Upper lobe of left lung (tissue), 6 donors: ENCODE measurements around the gene B3GNT2. TPM values are rescaled to one million over a fixed set of nuclear protein-coding genes. Genes with fewer than 3 reads are reported as not detected.

Source experiments
- ATAC-seq, 2 donors: fragments of 200-7000 bp; cut with Tn5 transposase; one replicate each; pipeline ENCODE4 v1.9.1; 2022; ENCODE audit warnings: mild to moderate bottlenecking in 2 of 2, moderate library complexity in 2 of 2; ENCODE audit not compliant: low FRiP score in 2 of 2
- DNase-seq, 2 donors: peaks; one replicate each; pipeline ENCODE4 v3.0.0-alpha.2; 2019 to 2020
- H3K27ac ChIP-seq, 4 donors: fragments of 200-600 bp; sonication (generic); one replicate each; pipeline ENCODE4 v1.5.1; 2016 to 2019
- H3K27me3 ChIP-seq, 4 donors: fragments of 200-600 bp; sonication (generic); one replicate each; pipeline ENCODE4 v1.5.1; 2017 to 2019
- H3K36me3 ChIP-seq, 4 donors: fragments of 200-600 bp; sonication (generic); one replicate each; pipeline ENCODE4 v1.5.1; 2016 to 2019
- H3K4me1 ChIP-seq, 4 donors: fragments of 200-600 bp; sonication (generic); one replicate each; pipeline ENCODE4 v1.5.1; 2018 to 2019
- H3K4me3 ChIP-seq, 4 donors: fragments of 200-600 bp; sonication (generic); one replicate each; pipeline ENCODE4 v1.5.1; 2017 to 2019; ENCODE audit warnings: mild to moderate bottlenecking in 2 of 4, moderate library complexity in 1 of 4
- H3K9me3 ChIP-seq, 4 donors: fragments of 200-600 bp; sonication (generic); one replicate each; pipeline ENCODE4 v1.5.1; 2018 to 2019
- EP300 ChIP-seq, 4 donors: sonication (generic); formaldehyde crosslinking; IDR thresholded peaks; one replicate each; pipeline ENCODE4 v1.5.1; 2017; ENCODE audit warnings: antibody characterized with exemption in 4 of 4, control low read depth in 2 of 4
- POLR2A ChIP-seq, 4 donors: fragments of 450-650 bp; IDR thresholded peaks; one replicate each; pipeline ENCODE4 v1.5.1; 2016 to 2017; ENCODE audit warnings: antibody characterized with exemption in 4 of 4, mild to moderate bottlenecking in 2 of 4
- POLR2AphosphoS5 ChIP-seq, 2 donors: sonication (generic); formaldehyde crosslinking; IDR thresholded peaks; one replicate each; pipeline ENCODE4 v1.5.1; 2017; ENCODE audit warnings: antibody characterized with exemption in 2 of 2
- WGBS, 2 donors: methylation state at CpG; one replicate each; pipeline ENCODE4 v1.1.5; 2017 to 2018; 5-methylcytosine and 5-hydroxymethylcytosine counted together
- total RNA-seq, 6 donors: library from RNA; depleted of rRNA in 4 of 6; stranded (reverse); fragments of >200 nt in 4 of 6; gene quantifications; one replicate each; pipeline versions ENCODE4 v1.1.0 to v1.2.1, GENCODE V29; 2016 to 2021
- TF ChIP-seq, protein P1 (sequence below), 6 experiments: fragments of 450-650 bp in 4 of 6; fragments of 200-600 bp in 2 of 6; sonication (generic) in 2 of 6; IDR thresholded peaks; one replicate each; pipeline ENCODE4 v1.5.1; 2016 to 2019; ENCODE audit warnings: antibody characterized with exemption in 6 of 6
- donor health status: DM: no; HTN: no; CAD: no; lungs with moderate emphysema.
- donor health status: DM: no; HTN: yes; CAD: no; lungs with severe emphysema.

The B3GNT2 gene
- total RNA-seq, 6 donors from 2014 or later = 23.0 to 57.6 (median 37.4) TPM

DNA sequence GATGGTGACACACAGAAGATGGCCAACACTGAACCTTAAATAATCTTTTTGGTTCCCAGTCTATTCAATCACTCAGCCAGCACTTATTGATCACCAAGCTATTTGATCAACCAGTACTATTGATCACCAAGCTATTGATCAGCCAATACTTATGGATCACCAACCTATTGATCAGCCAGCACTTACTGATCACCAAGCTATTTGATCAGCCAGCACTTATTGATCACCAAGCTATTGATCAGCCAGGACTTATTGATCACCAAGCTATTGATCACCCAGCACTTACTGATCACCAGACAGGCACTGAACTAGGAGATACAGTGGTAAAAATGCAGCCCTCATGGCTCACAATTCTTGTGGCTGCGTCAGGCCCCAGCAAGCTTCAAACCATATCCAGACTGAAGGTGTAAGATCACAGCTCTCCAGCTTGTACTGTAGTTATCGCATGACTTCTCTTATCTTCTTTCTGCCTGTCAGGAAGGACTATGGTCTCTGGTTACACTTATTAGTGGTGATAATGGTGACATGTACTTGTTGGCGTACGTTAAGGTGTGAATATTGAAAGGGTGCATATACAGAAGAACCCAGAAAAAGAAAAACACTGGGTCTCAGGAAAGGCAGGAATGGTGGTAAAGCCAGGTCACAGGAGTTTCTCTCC is 18.4 kb upstream of the B3GNT2 start:
- no peak for TF ChIP-seq POLR2AphosphoS5 (IDR thresholded peaks at IDR 0.05)
- no peak for TF ChIP-seq POLR2A (IDR thresholded peaks at IDR 0.05)
- no peak for TF ChIP-seq EP300 (IDR thresholded peaks at IDR 0.05)

DNA sequence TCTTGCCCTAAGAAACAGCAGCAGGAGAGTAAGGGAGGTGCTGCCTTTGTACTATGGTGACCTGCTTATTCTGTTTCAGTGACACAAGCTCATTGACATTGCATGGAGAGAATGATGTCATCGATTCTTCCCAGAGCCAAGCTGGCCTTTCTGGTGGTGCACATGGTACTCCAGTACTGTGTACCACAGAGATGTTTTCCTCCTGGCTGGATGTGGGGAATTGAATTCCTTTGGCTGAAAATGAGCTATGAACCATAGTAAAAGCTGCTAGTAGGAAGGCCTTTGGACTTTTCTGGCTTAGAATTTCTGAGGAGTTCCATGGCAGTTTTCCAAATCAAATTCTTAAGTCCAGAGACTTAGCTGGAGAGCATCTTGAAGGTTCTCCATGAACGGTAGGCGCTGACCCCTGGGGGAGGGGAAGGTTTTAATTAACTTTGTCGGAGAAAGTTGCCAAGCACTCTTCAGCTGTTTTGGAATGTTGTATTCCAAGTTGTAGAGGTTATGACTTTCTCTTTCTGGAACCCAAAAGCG is 17.1 kb upstream of the B3GNT2 start:
- peak; percentile 84 to 86 for ATAC-seq
- TF ChIP-seq EP300 (IDR thresholded peaks at IDR 0.05) (no peak), POLR2A (IDR thresholded peaks at IDR 0.05) (no peak)
- Histone ChIP-seq H3K27me3 (no peaks in the 10 kb centered on the region), H3K4me1 (peaks cover 0 to 11% (median 9%) of the 10 kb centered on the region in 4 donors), H3K36me3 (no peaks in the 10 kb centered on the region), H3K9me3 (no peaks in the 10 kb centered on the region), H3K27ac (peak overlapping the region; percentile 4 to 69 (median 39)), H3K4me3 (no peak overlapping the region)
- DNase-seq = peak in 1 of 2 donors; percentile 51
- WGBS, 2 donors = 53 to 69% methylated on average over 5 of the region's 5 CpGs

More for the DNA sequence above, 18.4 kb upstream of the B3GNT2 start:
- Histone ChIP-seq H3K27ac (no peak overlapping the region), H3K27me3 (no peaks in the 10 kb centered on the region), H3K9me3 (no peaks in the 10 kb centered on the region), H3K4me1 (peaks cover 0 to 11% (median 9%) of the 10 kb centered on the region in 4 donors), H3K4me3 (no peak overlapping the region), H3K36me3 (no peaks in the 10 kb centered on the region)
- WGBS, 2 donors = 93 to 95% methylated on average over 4 of the region's 4 CpGs
- DNase-seq = no peak
- ATAC-seq = no peak

DNA sequence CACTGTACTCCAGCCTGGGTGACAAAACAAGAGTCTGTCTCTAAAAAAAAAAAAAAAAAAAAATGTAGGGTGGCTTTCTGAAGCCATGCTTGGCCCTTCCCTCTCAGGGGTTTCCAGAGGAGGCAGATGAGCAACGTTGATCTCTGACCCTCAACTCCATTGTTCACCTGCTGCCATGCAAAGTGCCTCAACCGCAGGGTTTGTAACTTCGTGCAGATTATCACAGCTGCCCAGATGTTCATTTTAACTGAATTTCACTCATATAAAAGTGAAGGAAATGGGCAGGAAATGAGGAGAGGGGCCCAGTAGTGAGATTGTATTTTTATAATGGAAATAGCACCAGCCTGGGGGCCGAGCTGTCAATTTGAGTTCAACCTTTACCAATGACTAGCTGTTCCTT is 14.9 kb upstream of the B3GNT2 start:
- no peak overlapping the region for H3K27ac ChIP-seq
- no peak for TF ChIP-seq POLR2AphosphoS5 (IDR thresholded peaks at IDR 0.05)
- TF ChIP-seq, protein P1, sequence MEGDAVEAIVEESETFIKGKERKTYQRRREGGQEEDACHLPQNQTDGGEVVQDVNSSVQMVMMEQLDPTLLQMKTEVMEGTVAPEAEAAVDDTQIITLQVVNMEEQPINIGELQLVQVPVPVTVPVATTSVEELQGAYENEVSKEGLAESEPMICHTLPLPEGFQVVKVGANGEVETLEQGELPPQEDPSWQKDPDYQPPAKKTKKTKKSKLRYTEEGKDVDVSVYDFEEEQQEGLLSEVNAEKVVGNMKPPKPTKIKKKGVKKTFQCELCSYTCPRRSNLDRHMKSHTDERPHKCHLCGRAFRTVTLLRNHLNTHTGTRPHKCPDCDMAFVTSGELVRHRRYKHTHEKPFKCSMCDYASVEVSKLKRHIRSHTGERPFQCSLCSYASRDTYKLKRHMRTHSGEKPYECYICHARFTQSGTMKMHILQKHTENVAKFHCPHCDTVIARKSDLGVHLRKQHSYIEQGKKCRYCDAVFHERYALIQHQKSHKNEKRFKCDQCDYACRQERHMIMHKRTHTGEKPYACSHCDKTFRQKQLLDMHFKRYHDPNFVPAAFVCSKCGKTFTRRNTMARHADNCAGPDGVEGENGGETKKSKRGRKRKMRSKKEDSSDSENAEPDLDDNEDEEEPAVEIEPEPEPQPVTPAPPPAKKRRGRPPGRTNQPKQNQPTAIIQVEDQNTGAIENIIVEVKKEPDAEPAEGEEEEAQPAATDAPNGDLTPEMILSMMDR (IDR thresholded peaks at IDR 0.05) = no peak
- TF ChIP-seq EP300 (IDR thresholded peaks at IDR 0.05) = no peak
- TF ChIP-seq POLR2A (IDR thresholded peaks at IDR 0.05) = no peak
- no peaks in the 10 kb centered on the region for H3K36me3 ChIP-seq
- no peak for DNase-seq
- H3K4me3 ChIP-seq = no peak overlapping the region
- peaks cover 4 to 16% (median 9%) of the 10 kb centered on the region in 4 donors for H3K4me1 ChIP-seq
- ATAC-seq = no peak
- WGBS, 2 donors = 50 to 69% methylated on average over 4 of the region's 4 CpGs
- H3K27me3 ChIP-seq = no peaks in the 10 kb centered on the region
- no peaks in the 10 kb centered on the region for H3K9me3 ChIP-seq

DNA sequence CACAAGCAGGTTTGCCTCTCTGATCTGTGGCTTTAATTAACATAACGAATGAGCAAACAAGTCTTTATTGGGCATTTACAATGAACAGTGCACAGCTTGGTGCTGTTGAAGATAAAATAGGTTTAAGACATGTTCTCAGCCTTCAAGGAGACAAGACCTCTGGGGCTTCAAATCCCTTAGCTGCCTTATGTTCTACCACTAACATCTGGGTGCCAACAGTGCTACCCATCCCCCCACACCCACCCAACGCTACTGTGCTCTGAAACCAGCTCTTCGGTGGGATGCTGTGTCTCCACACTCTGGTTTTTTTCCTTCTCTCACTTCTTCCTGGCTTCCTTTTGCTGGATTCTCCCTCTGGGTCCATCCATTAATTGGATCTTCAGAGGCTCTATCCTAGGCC is 14.1 kb upstream of the B3GNT2 start:
- WGBS, 2 donors = 89 to 90% methylated on average over 3 of the region's 3 CpGs
- Histone ChIP-seq H3K9me3 (no peaks in the 10 kb centered on the region), H3K27ac (no peak overlapping the region), H3K4me3 (no peak overlapping the region), H3K4me1 (peaks cover 4 to 16% (median 10%) of the 10 kb centered on the region in 4 donors), H3K36me3 (no peaks in the 10 kb centered on the region), H3K27me3 (no peaks in the 10 kb centered on the region)
- no peak for ATAC-seq
- DNase-seq = no peak
- TF ChIP-seq POLR2AphosphoS5 (IDR thresholded peaks at IDR 0.05) (no peak), EP300 (IDR thresholded peaks at IDR 0.05) (no peak), POLR2A (IDR thresholded peaks at IDR 0.05) (no peak)
- TF ChIP-seq, protein P1 (IDR thresholded peaks at IDR 0.05) = no peak

DNA sequence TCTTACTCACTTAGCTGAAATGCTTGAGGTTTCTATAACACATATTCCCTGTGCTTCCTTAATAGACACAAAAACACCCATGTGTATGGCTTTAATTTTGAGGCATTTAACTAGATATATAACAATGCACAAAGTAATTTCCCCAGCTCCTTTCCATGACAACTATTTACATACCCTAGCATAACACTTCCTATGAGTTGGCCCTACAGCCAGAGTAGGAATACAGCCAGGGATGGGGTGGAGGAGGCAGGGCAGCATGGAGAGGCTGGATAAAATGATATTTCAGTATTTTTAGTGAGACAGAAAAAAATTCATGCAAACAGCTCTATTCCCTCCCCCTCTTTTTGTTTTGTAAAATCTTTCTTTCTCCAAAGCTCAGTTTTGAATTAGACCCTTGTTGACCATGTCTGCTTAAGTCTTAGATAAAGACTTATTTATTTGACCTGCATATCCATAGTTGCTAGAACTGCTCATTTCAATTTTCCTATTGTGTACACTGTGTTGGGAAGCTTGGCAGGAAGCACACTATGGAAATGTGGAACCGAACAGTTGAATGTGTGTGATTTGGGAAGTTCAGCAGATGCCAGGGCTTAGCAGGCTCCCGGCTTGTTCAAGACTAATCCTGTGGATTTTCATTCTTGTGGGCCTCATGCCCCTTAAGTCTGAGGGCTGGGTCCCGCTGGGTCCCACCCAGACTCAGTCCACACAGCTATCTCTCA is 11.2 kb upstream of the B3GNT2 start:
- Histone ChIP-seq H3K36me3 (no peaks in the 10 kb centered on the region), H3K4me3 (no peak overlapping the region), H3K27me3 (no peaks in the 10 kb centered on the region), H3K9me3 (no peaks in the 10 kb centered on the region), H3K27ac (no peak overlapping the region), H3K4me1 (peaks cover 0 to 10% (median 7%) of the 10 kb centered on the region in 4 donors)
- ATAC-seq = no peak
- TF ChIP-seq POLR2AphosphoS5 (IDR thresholded peaks at IDR 0.05) (no peak), POLR2A (IDR thresholded peaks at IDR 0.05) (no peak), EP300 (IDR thresholded peaks at IDR 0.05) (no peak)
- TF ChIP-seq, protein P1 (IDR thresholded peaks at IDR 0.05) = no peak
- DNase-seq = no peak
- WGBS, 2 donors = 74 to 90% methylated on average over 3 of the region's 3 CpGs
